ENCODE data around the gene COQ7.

Gene COQ7

GRCh38 chr16:19114359-19115147, 47.1 kb downstream of the COQ7 start:
- Histone ChIP-seq H3K27me3 (ENCODE audit: control insufficient read depth, low read length) (peaks cover 22% of the 10 kb centered on the region), H3K27ac (ENCODE audit: low read depth, low read length) (no peak overlapping the region), H3K79me2 (ENCODE audit: control insufficient read depth, low read length) (no peaks in the 10 kb centered on the region), H3F3A (ENCODE audit: control insufficient read depth, insufficient read depth) (peaks cover 22% of the 10 kb centered on the region), H3K4me2 (ENCODE audit: low read length) (peak overlapping the region; percentile 59), H3K9me3 (ENCODE audit: control insufficient read depth, insufficient read depth, low read length) (no peaks in the 10 kb centered on the region), H3K9me2 (replicated peaks; ENCODE audit: control insufficient read depth, low read length) (no peaks in the 10 kb centered on the region), H3K4me3 (ENCODE audit: low read length) (peak overlapping the region; percentile 54), H4K20me1 (ENCODE audit: control insufficient read depth, insufficient read depth, low read depth, low read length) (no peaks in the 10 kb centered on the region), H3K4me1 (ENCODE audit: control insufficient read depth, low read length) (peaks cover 43% of the 10 kb centered on the region), H3K36me3 (ENCODE audit: control insufficient read depth, low read length) (no peaks in the 10 kb centered on the region)
- TF ChIP-seq EZH2phosphoT487 (IDR thresholded peaks at IDR 0.05; ENCODE audit: borderline replicate concordance, low read length) (peak; percentile 79; the same call in 1 of the 2 replicates), CTCF (IDR thresholded peaks at IDR 0.05; ENCODE audit: low read depth, low read length, poor library complexity, severe bottlenecking) (no peak)

- H3K27me3 ChIP-seq (ENCODE audit: control insufficient read depth, low read length): peaks cover 22% of the 10 kb centered on the region
- H3K4me2 ChIP-seq (ENCODE audit: low read length): no peak overlapping the region; the same call in 1 of the 2 replicates
- H3F3A ChIP-seq (ENCODE audit: control insufficient read depth, insufficient read depth): peaks cover 22% of the 10 kb centered on the region
- TF ChIP-seq CTCF (IDR thresholded peaks at IDR 0.05; ENCODE audit: low read depth, low read length, poor library complexity, severe bottlenecking): no peak
- no peak for TF ChIP-seq EZH2phosphoT487 (IDR thresholded peaks at IDR 0.05; ENCODE audit: borderline replicate concordance, low read length)
- H3K27ac ChIP-seq (ENCODE audit: low read depth, low read length): no peak overlapping the region
- H3K9me2 ChIP-seq (replicated peaks; ENCODE audit: control insufficient read depth, low read length): no peaks in the 10 kb centered on the region
- no peaks in the 10 kb centered on the region for H3K79me2 ChIP-seq (ENCODE audit: control insufficient read depth, low read length)
- no peak overlapping the region for H3K4me3 ChIP-seq (ENCODE audit: low read length)
- H4K20me1 ChIP-seq (ENCODE audit: control insufficient read depth, insufficient read depth, low read depth, low read length): no peaks in the 10 kb centered on the region
- no peaks in the 10 kb centered on the region for H3K9me3 ChIP-seq (ENCODE audit: control insufficient read depth, insufficient read depth, low read length)
- H3K4me1 ChIP-seq (ENCODE audit: control insufficient read depth, low read length): peaks cover 47% of the 10 kb centered on the region
- no peaks in the 10 kb centered on the region for H3K36me3 ChIP-seq (ENCODE audit: control insufficient read depth, low read length)
These were observed 48.0 kb downstream of the COQ7 start for GRCh38 chr16:19115148-19116021.

DNA sequence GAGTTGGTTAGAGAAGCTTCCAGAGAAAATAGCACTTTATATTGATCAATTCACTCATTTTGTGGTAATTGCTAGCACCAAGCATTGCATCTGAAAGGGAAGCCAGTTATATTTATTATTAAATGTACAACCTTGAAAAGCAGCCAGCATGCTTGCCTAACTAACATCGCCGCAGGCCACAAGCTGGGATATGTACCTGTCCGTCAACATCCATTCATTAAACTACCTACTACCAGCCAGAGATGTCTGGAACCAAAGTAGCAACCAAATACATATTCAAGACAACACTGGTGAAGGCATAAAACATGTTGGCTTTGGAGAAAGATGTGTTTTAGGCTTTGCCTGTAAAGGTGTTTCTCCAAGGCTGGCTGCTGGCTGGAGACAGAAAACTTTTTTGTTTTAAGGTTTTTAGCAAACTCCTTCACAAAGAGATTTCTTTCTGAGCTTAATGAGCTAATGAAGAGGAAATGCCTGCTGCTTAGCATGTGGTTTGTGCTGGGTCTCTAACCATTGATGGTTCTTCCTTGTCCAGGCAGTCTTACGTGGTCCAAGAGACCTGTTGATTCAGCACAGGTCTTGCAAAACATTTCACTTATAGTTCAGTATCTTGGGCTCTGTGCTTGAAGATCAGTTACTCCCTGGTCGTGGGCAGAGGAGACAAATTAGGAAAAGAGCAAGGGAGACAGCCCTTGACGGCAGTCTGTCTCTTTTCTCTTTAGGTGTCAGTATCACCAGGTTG, 49.5 kb downstream of the COQ7 start:
- TF ChIP-seq CTCF (IDR thresholded peaks at IDR 0.05; ENCODE audit: low read depth, low read length, poor library complexity, severe bottlenecking) (no peak), EZH2phosphoT487 (IDR thresholded peaks at IDR 0.05; ENCODE audit: borderline replicate concordance, low read length) (no peak)
- Histone ChIP-seq H3K4me3 (ENCODE audit: low read length) (peak overlapping the region; percentile 37; the same call in 1 of the 2 replicates), H3K79me2 (ENCODE audit: control insufficient read depth, low read length) (no peaks in the 10 kb centered on the region), H3K9me3 (ENCODE audit: control insufficient read depth, insufficient read depth, low read length) (no peaks in the 10 kb centered on the region), H3K27me3 (ENCODE audit: control insufficient read depth, low read length) (peaks cover 20% of the 10 kb centered on the region), H3K36me3 (ENCODE audit: control insufficient read depth, low read length) (no peaks in the 10 kb centered on the region), H3F3A (ENCODE audit: control insufficient read depth, insufficient read depth) (peaks cover 22% of the 10 kb centered on the region), H3K27ac (ENCODE audit: low read depth, low read length) (peak overlapping the region; percentile 42), H4K20me1 (ENCODE audit: control insufficient read depth, insufficient read depth, low read depth, low read length) (no peaks in the 10 kb centered on the region), H3K9me2 (replicated peaks; ENCODE audit: control insufficient read depth, low read length) (no peaks in the 10 kb centered on the region), H3K4me1 (ENCODE audit: control insufficient read depth, low read length) (peaks cover 47% of the 10 kb centered on the region), H3K4me2 (ENCODE audit: low read length) (peak overlapping the region; percentile 71)

Data from DOHH2 (cell line).